H1 (cell line): Measurements from ENCODE around the gene CHCHD1. TPM values are rescaled to one million over a fixed set of nuclear protein-coding genes. Genes with fewer than 3 reads are reported as not detected.
A peak's percentile ranks its signal among the peaks of the same experiment; 100 is the strongest.

ENCODE experiments used
- CBX8 ChIP-seq: fragments of 300-800, 300-1000 bp; sonication (generic); IDR thresholded peaks from 2 replicates; pipeline ENCODE4 v1.7.1; 2016; ENCODE audit warnings: low read depth, low read length, borderline replicate concordance
- CEBPB ChIP-seq: IDR thresholded peaks from 2 replicates; pipeline ENCODE4 v1.6.1; 2012; ENCODE audit warnings: low read depth, low read length
- CHD2 ChIP-seq: IDR thresholded peaks from 2 replicates; pipeline ENCODE4 v1.6.1; 2012; ENCODE audit warnings: low read length, improper control_type of control experiment
- GABPA ChIP-seq: IDR thresholded peaks from 2 replicates; pipeline ENCODE4 v1.6.1; 2011; ENCODE audit warnings: mild to moderate bottlenecking, low read length, moderate library complexity, borderline replicate concordance; ENCODE audit not compliant: insufficient read depth
- JUND ChIP-seq: IDR thresholded peaks from 2 replicates; pipeline ENCODE4 v1.6.1; 2011; ENCODE audit warnings: mild to moderate bottlenecking, improper control_type of control experiment, low read length
- RAD21 ChIP-seq, 2 experiments: IDR thresholded peaks in 1 of 2; conservative IDR thresholded peaks in 1 of 2; 2 replicates each; pipeline ENCODE4 v1.6.1; 2011; ENCODE audit warnings: low read depth in 2 of 2, low read length in 2 of 2, improper control_type of control experiment in 1 of 2, inconsistent platforms in 1 of 2, mild to moderate bottlenecking in 1 of 2, moderate library complexity in 1 of 2
- SIX5 ChIP-seq: IDR thresholded peaks from 2 replicates; pipeline ENCODE4 v1.6.1; 2011; ENCODE audit warnings: mild to moderate bottlenecking, low read depth, low read length
- SUZ12 ChIP-seq: fragments of 200-600 bp; sonication (generic); IDR thresholded peaks from 2 replicates; pipeline ENCODE4 v1.6.1; 2012; ENCODE audit warnings: mild to moderate bottlenecking, inconsistent platforms, low read length, moderate library complexity, mixed read lengths
- ZNF274 ChIP-seq: IDR thresholded peaks from 2 replicates; pipeline ENCODE4 v1.7.0; 2012; ENCODE audit warnings: low read length, borderline replicate concordance; ENCODE audit errors: extremely low read depth
- polyA plus RNA-seq, 7 experiments: library from polyadenylated mRNA; depleted of rRNA in 3 of 7; stranded (reverse) in 5 of 7; unstranded in 2 of 7; fragments of >200 nt in 5 of 7; fragments of 200-250 nt in 2 of 7; gene quantifications; 1 replicate in 5 of 7; 2 replicates in 1 of 7; 4 replicates in 1 of 7; pipeline versions ENCODE4 v1.2.1 to v1.2.3, GENCODE V29; 2011 to 2013; ENCODE audit warnings: missing spikeins in 2 of 7, mixed read lengths in 2 of 7
- total RNA-seq: library from RNA; stranded (reverse); fragmentation: NEBNext Ultra II Directional; extraction: Animal tissue kit (Norgen Biotek cat#: 25700); gene quantifications from 2 replicates; pipeline ENCODE4 v1.2.1, GENCODE V29; 2021
- TF ChIP-seq, protein P1 (sequence below): fragments of 300-600 bp; sonication (generic); IDR thresholded peaks from 2 replicates; pipeline ENCODE4 v1.7.1; 2012; ENCODE audit warnings: low read length, moderate library complexity, mild to moderate bottlenecking, inconsistent platforms; ENCODE audit not compliant: insufficient replicate concordance

The CHCHD1 gene
- total and polyA plus RNA-seq, 2 of the 8 experiments (the other 6 are each of a cell fraction or from before 2014, with no cell fraction given): 44.9 to 58.1 TPM

DNA sequence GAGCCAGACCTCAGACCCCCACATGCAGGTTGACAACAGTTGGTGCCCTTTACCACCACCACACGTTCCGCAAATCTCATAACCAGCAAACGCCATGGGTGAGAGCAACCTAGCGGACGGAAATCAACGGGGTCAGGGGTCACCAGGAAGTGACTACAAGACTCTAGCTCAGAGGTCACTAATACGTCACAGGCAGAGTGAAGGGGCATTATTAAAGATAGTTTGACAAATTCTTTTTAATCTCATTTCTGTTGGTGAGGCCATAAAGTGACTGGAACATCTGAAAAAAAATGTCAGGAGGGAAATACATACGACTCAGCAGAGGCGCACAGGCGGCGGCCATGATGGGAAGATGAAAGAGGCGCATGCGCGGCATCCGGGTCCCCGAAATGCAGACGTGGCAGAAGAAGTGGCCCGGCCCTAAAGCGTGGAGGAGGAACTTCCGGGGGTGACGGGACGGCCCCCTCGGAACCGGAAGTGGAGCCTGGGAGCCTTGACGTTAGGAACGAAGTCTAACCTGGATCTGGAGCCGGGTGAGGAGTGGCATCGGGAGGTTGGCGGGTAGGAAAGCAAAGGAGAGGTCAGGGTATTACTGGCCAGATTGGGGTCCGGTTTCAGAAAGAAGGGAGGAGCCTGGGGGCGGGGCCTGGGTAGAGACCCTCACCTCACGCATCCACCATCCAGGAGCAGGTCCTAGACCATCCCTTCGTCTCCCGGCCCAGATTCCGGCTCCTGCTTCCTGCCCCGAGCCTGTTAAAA is 37.8 kb upstream of the CHCHD1 start, which contains the start of gene SEC24C (continued):
- TF ChIP-seq RAD21 (IDR thresholded peaks at IDR 0.05 in 1 of 2, conservative IDR thresholded peaks at IDR 0.05 in 1 of 2; ENCODE audit: low read depth in 2 of 2, low read length in 2 of 2) (no peak), CBX8 (no peak), JUND (no peak), CEBPB (no peak), SUZ12 (no peak), CHD2 (peak; percentile 51; the same call in 1 of the 2 replicates), ZNF274 (no peak), GABPA (peak; percentile 95), SIX5 (no peak)
- TF ChIP-seq, protein P1, sequence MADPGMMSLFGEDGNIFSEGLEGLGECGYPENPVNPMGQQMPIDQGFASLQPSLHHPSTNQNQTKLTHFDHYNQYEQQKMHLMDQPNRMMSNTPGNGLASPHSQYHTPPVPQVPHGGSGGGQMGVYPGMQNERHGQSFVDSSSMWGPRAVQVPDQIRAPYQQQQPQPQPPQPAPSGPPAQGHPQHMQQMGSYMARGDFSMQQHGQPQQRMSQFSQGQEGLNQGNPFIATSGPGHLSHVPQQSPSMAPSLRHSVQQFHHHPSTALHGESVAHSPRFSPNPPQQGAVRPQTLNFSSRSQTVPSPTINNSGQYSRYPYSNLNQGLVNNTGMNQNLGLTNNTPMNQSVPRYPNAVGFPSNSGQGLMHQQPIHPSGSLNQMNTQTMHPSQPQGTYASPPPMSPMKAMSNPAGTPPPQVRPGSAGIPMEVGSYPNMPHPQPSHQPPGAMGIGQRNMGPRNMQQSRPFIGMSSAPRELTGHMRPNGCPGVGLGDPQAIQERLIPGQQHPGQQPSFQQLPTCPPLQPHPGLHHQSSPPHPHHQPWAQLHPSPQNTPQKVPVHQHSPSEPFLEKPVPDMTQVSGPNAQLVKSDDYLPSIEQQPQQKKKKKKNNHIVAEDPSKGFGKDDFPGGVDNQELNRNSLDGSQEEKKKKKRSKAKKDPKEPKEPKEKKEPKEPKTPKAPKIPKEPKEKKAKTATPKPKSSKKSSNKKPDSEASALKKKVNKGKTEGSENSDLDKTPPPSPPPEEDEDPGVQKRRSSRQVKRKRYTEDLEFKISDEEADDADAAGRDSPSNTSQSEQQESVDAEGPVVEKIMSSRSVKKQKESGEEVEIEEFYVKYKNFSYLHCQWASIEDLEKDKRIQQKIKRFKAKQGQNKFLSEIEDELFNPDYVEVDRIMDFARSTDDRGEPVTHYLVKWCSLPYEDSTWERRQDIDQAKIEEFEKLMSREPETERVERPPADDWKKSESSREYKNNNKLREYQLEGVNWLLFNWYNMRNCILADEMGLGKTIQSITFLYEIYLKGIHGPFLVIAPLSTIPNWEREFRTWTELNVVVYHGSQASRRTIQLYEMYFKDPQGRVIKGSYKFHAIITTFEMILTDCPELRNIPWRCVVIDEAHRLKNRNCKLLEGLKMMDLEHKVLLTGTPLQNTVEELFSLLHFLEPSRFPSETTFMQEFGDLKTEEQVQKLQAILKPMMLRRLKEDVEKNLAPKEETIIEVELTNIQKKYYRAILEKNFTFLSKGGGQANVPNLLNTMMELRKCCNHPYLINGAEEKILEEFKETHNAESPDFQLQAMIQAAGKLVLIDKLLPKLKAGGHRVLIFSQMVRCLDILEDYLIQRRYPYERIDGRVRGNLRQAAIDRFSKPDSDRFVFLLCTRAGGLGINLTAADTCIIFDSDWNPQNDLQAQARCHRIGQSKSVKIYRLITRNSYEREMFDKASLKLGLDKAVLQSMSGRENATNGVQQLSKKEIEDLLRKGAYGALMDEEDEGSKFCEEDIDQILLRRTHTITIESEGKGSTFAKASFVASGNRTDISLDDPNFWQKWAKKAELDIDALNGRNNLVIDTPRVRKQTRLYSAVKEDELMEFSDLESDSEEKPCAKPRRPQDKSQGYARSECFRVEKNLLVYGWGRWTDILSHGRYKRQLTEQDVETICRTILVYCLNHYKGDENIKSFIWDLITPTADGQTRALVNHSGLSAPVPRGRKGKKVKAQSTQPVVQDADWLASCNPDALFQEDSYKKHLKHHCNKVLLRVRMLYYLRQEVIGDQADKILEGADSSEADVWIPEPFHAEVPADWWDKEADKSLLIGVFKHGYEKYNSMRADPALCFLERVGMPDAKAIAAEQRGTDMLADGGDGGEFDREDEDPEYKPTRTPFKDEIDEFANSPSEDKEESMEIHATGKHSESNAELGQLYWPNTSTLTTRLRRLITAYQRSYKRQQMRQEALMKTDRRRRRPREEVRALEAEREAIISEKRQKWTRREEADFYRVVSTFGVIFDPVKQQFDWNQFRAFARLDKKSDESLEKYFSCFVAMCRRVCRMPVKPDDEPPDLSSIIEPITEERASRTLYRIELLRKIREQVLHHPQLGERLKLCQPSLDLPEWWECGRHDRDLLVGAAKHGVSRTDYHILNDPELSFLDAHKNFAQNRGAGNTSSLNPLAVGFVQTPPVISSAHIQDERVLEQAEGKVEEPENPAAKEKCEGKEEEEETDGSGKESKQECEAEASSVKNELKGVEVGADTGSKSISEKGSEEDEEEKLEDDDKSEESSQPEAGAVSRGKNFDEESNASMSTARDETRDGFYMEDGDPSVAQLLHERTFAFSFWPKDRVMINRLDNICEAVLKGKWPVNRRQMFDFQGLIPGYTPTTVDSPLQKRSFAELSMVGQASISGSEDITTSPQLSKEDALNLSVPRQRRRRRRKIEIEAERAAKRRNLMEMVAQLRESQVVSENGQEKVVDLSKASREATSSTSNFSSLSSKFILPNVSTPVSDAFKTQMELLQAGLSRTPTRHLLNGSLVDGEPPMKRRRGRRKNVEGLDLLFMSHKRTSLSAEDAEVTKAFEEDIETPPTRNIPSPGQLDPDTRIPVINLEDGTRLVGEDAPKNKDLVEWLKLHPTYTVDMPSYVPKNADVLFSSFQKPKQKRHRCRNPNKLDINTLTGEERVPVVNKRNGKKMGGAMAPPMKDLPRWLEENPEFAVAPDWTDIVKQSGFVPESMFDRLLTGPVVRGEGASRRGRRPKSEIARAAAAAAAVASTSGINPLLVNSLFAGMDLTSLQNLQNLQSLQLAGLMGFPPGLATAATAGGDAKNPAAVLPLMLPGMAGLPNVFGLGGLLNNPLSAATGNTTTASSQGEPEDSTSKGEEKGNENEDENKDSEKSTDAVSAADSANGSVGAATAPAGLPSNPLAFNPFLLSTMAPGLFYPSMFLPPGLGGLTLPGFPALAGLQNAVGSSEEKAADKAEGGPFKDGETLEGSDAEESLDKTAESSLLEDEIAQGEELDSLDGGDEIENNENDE: no peak
